SK-N-SH (cell line): ENCODE measurements around the gene TXNDC16.

ENCODE experiments used
- CHD2 ChIP-seq: fragments of 150-350 bp; IDR thresholded peaks from 2 replicates; pipeline ENCODE4 v1.6.1; 2018; ENCODE audit warnings: low read length; ENCODE audit not compliant: partially characterized antibody
- EZH2phosphoT487 ChIP-seq: fragments of 200-600 bp; sonication (generic); IDR thresholded peaks from 2 replicates; pipeline ENCODE4 v1.6.1; 2017; ENCODE audit warnings: low read depth, mixed run types, mild to moderate bottlenecking, antibody characterized with exemption, moderate library complexity, borderline replicate concordance
- JUND ChIP-seq: IDR thresholded peaks from 2 replicates; pipeline ENCODE4 v1.4.0; 2012
- NFIC ChIP-seq: IDR thresholded peaks from 2 replicates; pipeline ENCODE4 v1.4.0; 2012; ENCODE audit warnings: borderline replicate concordance
- RCOR1 ChIP-seq: fragments of 150-350 bp; IDR thresholded peaks from 2 replicates; pipeline ENCODE4 v1.6.1; 2017; ENCODE audit warnings: antibody characterized with exemption, low read length
- ZBTB33 ChIP-seq: IDR thresholded peaks from 2 replicates; pipeline ENCODE4 v1.4.0; 2012; ENCODE audit warnings: low read depth, borderline replicate concordance
- TF ChIP-seq, protein P1 (sequence below): fragments of 200-600 bp; sonication (generic); IDR thresholded peaks from 2 replicates; pipeline ENCODE4 v1.6.1; 2017; ENCODE audit warnings: antibody characterized with exemption, mild to moderate bottlenecking, moderate library complexity

DNA sequence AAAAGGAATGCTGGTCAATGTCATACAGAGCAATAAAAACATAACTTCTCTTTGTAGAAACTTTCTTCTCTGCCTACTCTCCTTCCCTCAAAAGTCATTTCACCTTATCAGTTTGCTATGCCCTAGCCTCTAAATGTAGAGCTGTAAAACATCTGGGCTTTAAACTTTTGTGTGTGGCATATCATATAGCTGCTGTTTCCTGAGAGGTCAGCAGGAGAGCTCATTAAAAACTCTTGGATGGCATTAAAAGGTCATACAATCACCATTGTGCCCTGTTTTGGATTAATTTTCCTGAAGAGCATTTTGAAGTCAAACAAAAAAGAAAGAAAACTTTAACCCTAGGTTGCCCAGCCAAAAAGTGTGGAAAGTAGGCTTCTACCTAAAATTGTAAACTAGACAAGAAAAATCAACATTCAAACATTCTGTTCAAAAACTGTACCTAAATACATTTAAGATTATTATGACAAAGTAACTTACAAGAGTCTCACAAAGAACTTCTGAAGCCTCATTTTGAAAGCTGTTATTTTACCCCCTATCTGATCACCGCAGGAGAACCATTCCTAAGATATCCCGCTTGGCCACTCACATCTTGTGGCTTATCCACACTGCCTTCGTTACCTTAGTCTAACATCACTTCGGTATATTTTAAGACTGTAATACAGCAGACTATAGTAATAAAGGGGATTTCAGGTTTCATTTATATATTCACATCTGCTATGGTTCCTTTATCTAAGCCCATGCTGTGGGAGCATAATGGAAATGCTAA, 38.1 kb downstream of the TXNDC16 start:
- no peak for TF ChIP-seq NFIC
- no peak for TF ChIP-seq EZH2phosphoT487
- no peak for TF ChIP-seq RCOR1
- no peak for TF ChIP-seq ZBTB33
- TF ChIP-seq, protein P1, sequence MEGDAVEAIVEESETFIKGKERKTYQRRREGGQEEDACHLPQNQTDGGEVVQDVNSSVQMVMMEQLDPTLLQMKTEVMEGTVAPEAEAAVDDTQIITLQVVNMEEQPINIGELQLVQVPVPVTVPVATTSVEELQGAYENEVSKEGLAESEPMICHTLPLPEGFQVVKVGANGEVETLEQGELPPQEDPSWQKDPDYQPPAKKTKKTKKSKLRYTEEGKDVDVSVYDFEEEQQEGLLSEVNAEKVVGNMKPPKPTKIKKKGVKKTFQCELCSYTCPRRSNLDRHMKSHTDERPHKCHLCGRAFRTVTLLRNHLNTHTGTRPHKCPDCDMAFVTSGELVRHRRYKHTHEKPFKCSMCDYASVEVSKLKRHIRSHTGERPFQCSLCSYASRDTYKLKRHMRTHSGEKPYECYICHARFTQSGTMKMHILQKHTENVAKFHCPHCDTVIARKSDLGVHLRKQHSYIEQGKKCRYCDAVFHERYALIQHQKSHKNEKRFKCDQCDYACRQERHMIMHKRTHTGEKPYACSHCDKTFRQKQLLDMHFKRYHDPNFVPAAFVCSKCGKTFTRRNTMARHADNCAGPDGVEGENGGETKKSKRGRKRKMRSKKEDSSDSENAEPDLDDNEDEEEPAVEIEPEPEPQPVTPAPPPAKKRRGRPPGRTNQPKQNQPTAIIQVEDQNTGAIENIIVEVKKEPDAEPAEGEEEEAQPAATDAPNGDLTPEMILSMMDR = no peak
- TF ChIP-seq CHD2 = no peak
- TF ChIP-seq JUND = no peak
